Esophagus squamous epithelium (tissue), 4 donors: ENCODE data around the gene PCF11.

Source experiments
- POLR2A ChIP-seq, 4 donors: fragments of 450-650 bp; IDR thresholded peaks; one replicate each; pipeline ENCODE4 v1.6.1; 2017; ENCODE audit warnings: antibody characterized with exemption in 4 of 4, mild to moderate bottlenecking in 4 of 4, moderate library complexity in 3 of 4
- TF ChIP-seq, protein P1 (sequence below), 6 experiments: fragments of 450-650 bp in 4 of 6; fragments of 200-600 bp in 2 of 6; sonication (generic) in 2 of 6; IDR thresholded peaks; one replicate each; pipeline ENCODE4 v1.5.1; 2016 to 2019; ENCODE audit warnings: antibody characterized with exemption in 6 of 6, mild to moderate bottlenecking in 4 of 6, moderate library complexity in 4 of 6

DNA sequence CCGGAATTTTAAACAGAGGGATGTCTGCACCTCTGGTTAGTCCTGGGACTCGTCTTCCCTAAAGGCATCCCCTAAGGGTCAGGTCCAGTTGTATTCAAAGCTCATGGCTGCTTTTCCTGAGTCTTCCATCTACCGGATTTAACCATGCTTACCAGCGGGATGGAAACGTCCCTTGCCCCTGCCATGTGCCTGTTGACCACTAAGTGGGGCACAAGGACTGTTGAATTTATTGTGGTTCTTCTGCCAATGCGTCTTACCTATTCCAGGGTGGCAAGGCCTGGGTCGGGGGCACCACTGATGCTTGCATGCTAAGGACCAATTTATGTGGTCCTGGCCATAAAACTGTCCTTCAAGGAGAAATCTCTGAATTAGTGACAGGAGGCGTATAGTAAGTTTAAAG is 62.2 kb downstream of the PCF11 start:
- TF ChIP-seq, protein P1, sequence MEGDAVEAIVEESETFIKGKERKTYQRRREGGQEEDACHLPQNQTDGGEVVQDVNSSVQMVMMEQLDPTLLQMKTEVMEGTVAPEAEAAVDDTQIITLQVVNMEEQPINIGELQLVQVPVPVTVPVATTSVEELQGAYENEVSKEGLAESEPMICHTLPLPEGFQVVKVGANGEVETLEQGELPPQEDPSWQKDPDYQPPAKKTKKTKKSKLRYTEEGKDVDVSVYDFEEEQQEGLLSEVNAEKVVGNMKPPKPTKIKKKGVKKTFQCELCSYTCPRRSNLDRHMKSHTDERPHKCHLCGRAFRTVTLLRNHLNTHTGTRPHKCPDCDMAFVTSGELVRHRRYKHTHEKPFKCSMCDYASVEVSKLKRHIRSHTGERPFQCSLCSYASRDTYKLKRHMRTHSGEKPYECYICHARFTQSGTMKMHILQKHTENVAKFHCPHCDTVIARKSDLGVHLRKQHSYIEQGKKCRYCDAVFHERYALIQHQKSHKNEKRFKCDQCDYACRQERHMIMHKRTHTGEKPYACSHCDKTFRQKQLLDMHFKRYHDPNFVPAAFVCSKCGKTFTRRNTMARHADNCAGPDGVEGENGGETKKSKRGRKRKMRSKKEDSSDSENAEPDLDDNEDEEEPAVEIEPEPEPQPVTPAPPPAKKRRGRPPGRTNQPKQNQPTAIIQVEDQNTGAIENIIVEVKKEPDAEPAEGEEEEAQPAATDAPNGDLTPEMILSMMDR (IDR thresholded peaks at IDR 0.05): no peak
- no peak for TF ChIP-seq POLR2A (IDR thresholded peaks at IDR 0.05)
